ENCODE results near the gene ATP10A. TPM values are rescaled to one million over a fixed set of nuclear protein-coding genes. Genes with fewer than 3 reads are reported as not detected.

Gene ATP10A
- total and polyA plus RNA-seq, 3 experiments from 2014 or later: 8.2 to 28.9 (median 24.0) TPM

GRCh38 chr15:25741256-25741580 is 121.9 kb downstream of the ATP10A start:
- H3K4me3 Mint-ChIP-seq: no peak overlapping the region
- no peaks in the 10 kb centered on the region for H3K27me3 ChIP-seq (ENCODE audit: insufficient read depth, low read length, poor library complexity, severe bottlenecking)
- no peaks in the 10 kb centered on the region for H3K9me3 Mint-ChIP-seq
- no peaks in the 10 kb centered on the region for H3K36me3 ChIP-seq (ENCODE audit: insufficient read depth, low read length)
- peak overlapping the region in 1 of 8 donors; percentile 51 for H3K27ac Mint-ChIP-seq
- no peak overlapping the region for H3K4me3 ChIP-seq (ENCODE audit: low read length)
- no peaks in the 10 kb centered on the region for H3K9me3 ChIP-seq (ENCODE audit: low read length)
- CTCF ChIA-PET: interaction anchor here (1.1 to 2.3 kb wide), 2 partner anchors 137 to 192 kb away, joined by 3 to 10 read pairs; no protein-coding TSS in a partner anchor
- DNase-seq: no peak
- peaks cover 0 to 14% (median 2%) of the 10 kb centered on the region in 3 donors for H3K36me3 Mint-ChIP-seq
- peaks cover 13 to 37% (median 19%) of the 10 kb centered on the region in 3 donors for H3K4me1 Mint-ChIP-seq
- POLR2A ChIA-PET: no interaction called here
- H3K27ac ChIP-seq (ENCODE audit: low read depth, low read length): no peak overlapping the region
- no peaks in the 10 kb centered on the region for H3K4me1 ChIP-seq (ENCODE audit: insufficient read depth, low read length)
- peaks cover 0 to 2% of the 10 kb centered on the region in 2 donors for H3K27me3 Mint-ChIP-seq

- Mint-ChIP-seq H3K27me3 (peaks cover 0 to 3% of the 10 kb centered on the region in 2 donors), H3K27ac (peak overlapping the region in 2 of 8 donors; percentile 23 to 51), H3K4me1 (peaks cover 13 to 37% (median 19%) of the 10 kb centered on the region in 3 donors), H3K4me3 (no peak overlapping the region), H3K9me3 (no peaks in the 10 kb centered on the region), H3K36me3 (peaks cover under 1 to 20% (median 4%) of the 10 kb centered on the region in 3 donors)
- Histone ChIP-seq H3K36me3 (ENCODE audit: insufficient read depth, low read length) (no peaks in the 10 kb centered on the region), H3K4me3 (ENCODE audit: low read length) (no peak overlapping the region), H3K9me3 (ENCODE audit: low read length) (no peaks in the 10 kb centered on the region), H3K4me1 (ENCODE audit: insufficient read depth, low read length) (no peaks in the 10 kb centered on the region), H3K27me3 (ENCODE audit: insufficient read depth, low read length, poor library complexity, severe bottlenecking) (no peaks in the 10 kb centered on the region), H3K27ac (ENCODE audit: low read depth, low read length) (no peak overlapping the region)
- ChIA-PET CTCF (interaction anchor here (1.1 to 2.3 kb wide), 2 partner anchors 138 to 193 kb away, joined by 3 to 10 read pairs; no protein-coding TSS in a partner anchor), POLR2A (no interaction called here)
- no peak for DNase-seq
Observed at GRCh38 chr15:25740383-25741255, 122.5 kb downstream of the ATP10A start.

- Mint-ChIP-seq H3K27ac (peak overlapping the region in 2 of 8 donors; percentile 17 to 31), H3K4me3 (no peak overlapping the region), H3K4me1 (peaks cover 12 to 36% (median 18%) of the 10 kb centered on the region in 3 donors), H3K9me3 (peaks cover 0 to under 1% (median 0%) of the 10 kb centered on the region in 5 donors), H3K27me3 (peaks cover 0 to 3% of the 10 kb centered on the region in 2 donors), H3K36me3 (peaks cover 4 to 27% (median 5%) of the 10 kb centered on the region in 3 donors)
- CTCF ChIA-PET: interaction anchor here (2.3 kb wide), 1 partner anchor 194 kb away, joined by 10 read pairs; no protein-coding TSS in a partner anchor
- peak in 2 of 5 donors; percentile 21 to 42 for DNase-seq
- POLR2A ChIA-PET: no interaction called here
- H3K36me3 ChIP-seq (ENCODE audit: insufficient read depth, low read length): no peaks in the 10 kb centered on the region
- no peak overlapping the region for H3K4me3 ChIP-seq (ENCODE audit: low read length)
- H3K9me3 ChIP-seq (ENCODE audit: low read length): no peaks in the 10 kb centered on the region
- H3K27me3 ChIP-seq (ENCODE audit: insufficient read depth, low read length, poor library complexity, severe bottlenecking): no peaks in the 10 kb centered on the region
- H3K27ac ChIP-seq (ENCODE audit: low read depth, low read length): no peak overlapping the region
- no peaks in the 10 kb centered on the region for H3K4me1 ChIP-seq (ENCODE audit: insufficient read depth, low read length)
Observed at GRCh38 chr15:25739687-25740121, 123.4 kb downstream of the ATP10A start.

GRCh38 chr15:25738171-25738965 is 124.8 kb downstream of the ATP10A start:
- no peak overlapping the region for H3K4me3 Mint-ChIP-seq
- Histone ChIP-seq H3K36me3 (ENCODE audit: insufficient read depth, low read length) (no peaks in the 10 kb centered on the region), H3K4me3 (ENCODE audit: low read length) (no peak overlapping the region), H3K4me1 (ENCODE audit: insufficient read depth, low read length) (no peaks in the 10 kb centered on the region), H3K27me3 (ENCODE audit: insufficient read depth, low read length, poor library complexity, severe bottlenecking) (no peaks in the 10 kb centered on the region), H3K27ac (ENCODE audit: low read depth, low read length) (no peak overlapping the region), H3K9me3 (ENCODE audit: low read length) (no peaks in the 10 kb centered on the region)
- CTCF ChIA-PET: interaction anchor here (2.1 kb wide), 1 partner anchor 195 kb away, joined by 9 read pairs; no protein-coding TSS in a partner anchor
- peaks cover 0 to 3% (median 0%) of the 10 kb centered on the region in 5 donors for H3K9me3 Mint-ChIP-seq
- peaks cover 10 to 23% (median 12%) of the 10 kb centered on the region in 3 donors for H3K4me1 Mint-ChIP-seq
- peaks cover 0 to 3% of the 10 kb centered on the region in 2 donors for H3K27me3 Mint-ChIP-seq
- DNase-seq: no peak
- H3K27ac Mint-ChIP-seq: peak overlapping the region in 1 of 8 donors; percentile 25
- POLR2A ChIA-PET: no interaction called here
- peaks cover 2 to 38% (median 5%) of the 10 kb centered on the region in 3 donors for H3K36me3 Mint-ChIP-seq

- H3K4me1 Mint-ChIP-seq: peaks cover 10 to 18% (median 12%) of the 10 kb centered on the region in 3 donors
- POLR2A ChIA-PET: no interaction called here
- Histone ChIP-seq H3K4me1 (ENCODE audit: insufficient read depth, low read length) (no peaks in the 10 kb centered on the region), H3K27ac (ENCODE audit: low read depth, low read length) (no peak overlapping the region), H3K27me3 (ENCODE audit: insufficient read depth, low read length, poor library complexity, severe bottlenecking) (no peaks in the 10 kb centered on the region), H3K4me3 (ENCODE audit: low read length) (no peak overlapping the region), H3K36me3 (ENCODE audit: insufficient read depth, low read length) (no peaks in the 10 kb centered on the region), H3K9me3 (ENCODE audit: low read length) (no peaks in the 10 kb centered on the region)
- peaks cover 3 to 42% (median 5%) of the 10 kb centered on the region in 3 donors for H3K36me3 Mint-ChIP-seq
- peaks cover 0 to 3% of the 10 kb centered on the region in 2 donors for H3K27me3 Mint-ChIP-seq
- no peak for DNase-seq
- CTCF ChIA-PET: interaction anchor here (2.1 kb wide), 1 partner anchor 197 kb away, joined by 9 read pairs; no protein-coding TSS in a partner anchor
- H3K9me3 Mint-ChIP-seq: peaks cover 0 to 3% (median 0%) of the 10 kb centered on the region in 5 donors
- H3K27ac Mint-ChIP-seq: peak overlapping the region in 1 of 8 donors; percentile 1
- no peak overlapping the region for H3K4me3 Mint-ChIP-seq
Observed at GRCh38 chr15:25737218-25737643, 125.9 kb downstream of the ATP10A start.

GRCh38 chr15:25736461-25736860 is 126.7 kb downstream of the ATP10A start:
- Histone ChIP-seq H3K27ac (ENCODE audit: low read depth, low read length) (no peak overlapping the region), H3K4me3 (ENCODE audit: low read length) (no peak overlapping the region), H3K36me3 (ENCODE audit: insufficient read depth, low read length) (no peaks in the 10 kb centered on the region), H3K27me3 (ENCODE audit: insufficient read depth, low read length, poor library complexity, severe bottlenecking) (no peaks in the 10 kb centered on the region), H3K9me3 (ENCODE audit: low read length) (no peaks in the 10 kb centered on the region), H3K4me1 (ENCODE audit: insufficient read depth, low read length) (no peaks in the 10 kb centered on the region)
- Mint-ChIP-seq H3K4me1 (peaks cover 10 to 18% (median 12%) of the 10 kb centered on the region in 3 donors), H3K9me3 (peaks cover 0 to 3% (median 0%) of the 10 kb centered on the region in 5 donors), H3K36me3 (peaks cover 5 to 49% (median 5%) of the 10 kb centered on the region in 3 donors), H3K27me3 (peaks cover 0 to 3% of the 10 kb centered on the region in 2 donors), H3K27ac (peak overlapping the region in 2 of 8 donors; percentile 1 to 27), H3K4me3 (no peak overlapping the region)
- ChIA-PET CTCF (interaction anchor here (2.1 kb wide), 1 partner anchor 197 kb away, joined by 9 read pairs; no protein-coding TSS in a partner anchor), POLR2A (no interaction called here)
- no peak for DNase-seq

GRCh38 chr15:25735550-25736384 is 127.4 kb downstream of the ATP10A start:
- H3K4me1 Mint-ChIP-seq: peaks cover 8 to 18% (median 11%) of the 10 kb centered on the region in 3 donors
- POLR2A ChIA-PET: no interaction called here
- Histone ChIP-seq H3K4me3 (ENCODE audit: low read length) (no peak overlapping the region), H3K27ac (ENCODE audit: low read depth, low read length) (no peak overlapping the region), H3K36me3 (ENCODE audit: insufficient read depth, low read length) (no peaks in the 10 kb centered on the region), H3K4me1 (ENCODE audit: insufficient read depth, low read length) (no peaks in the 10 kb centered on the region), H3K27me3 (ENCODE audit: insufficient read depth, low read length, poor library complexity, severe bottlenecking) (no peaks in the 10 kb centered on the region), H3K9me3 (ENCODE audit: low read length) (no peaks in the 10 kb centered on the region)
- H3K4me3 Mint-ChIP-seq: no peak overlapping the region
- DNase-seq: no peak
- CTCF ChIA-PET: no interaction called here
- H3K9me3 Mint-ChIP-seq: peaks cover 0 to 3% (median 0%) of the 10 kb centered on the region in 5 donors
- peaks cover 5 to 55% (median 5%) of the 10 kb centered on the region in 3 donors for H3K36me3 Mint-ChIP-seq
- H3K27ac Mint-ChIP-seq: no peak overlapping the region
- H3K27me3 Mint-ChIP-seq: peaks cover 0 to 3% of the 10 kb centered on the region in 2 donors
